AG04450 (cell line): ENCODE measurements around the gene DICER1. TPM values are rescaled to one million over a fixed set of nuclear protein-coding genes. Genes with fewer than 3 reads are reported as not detected.

Source experiments
- CTCF ChIA-PET: fragments of 300-600, 350-600 bp; formaldehyde crosslinking; extraction: SDS; loops from one replicate; lab custom pipeline; 2022; ENCODE audit warnings: antibody characterized with exemption, inconsistent platforms; lab: Charles Lee
- POLR2A ChIA-PET: fragments of 350-600 bp; formaldehyde crosslinking; extraction: SDS; loops from one replicate; lab custom pipeline; 2021; ENCODE audit warnings: antibody characterized with exemption, inconsistent platforms; lab: Yijun Ruan, JAX
- DNase-seq: peaks from one replicate; pipeline ENCODE4 v3.0.0-alpha.2; 2011; ENCODE audit warnings: low read depth, low spot score
- H3K27ac ChIP-seq: one replicate; pipeline ENCODE4 v1.5.1; 2012; ENCODE audit warnings: low read depth, low read length, control low read depth
- H3K27me3 ChIP-seq: one replicate; pipeline ENCODE4 v1.6.0; 2012; ENCODE audit warnings: low read length; ENCODE audit not compliant: control insufficient read depth, insufficient read depth
- H3K4me3 ChIP-seq: 2 replicates; pipeline ENCODE4 v1.5.1; 2011; ENCODE audit warnings: mild to moderate bottlenecking, low read depth, low read length, control low read depth
- H3K9me3 ChIP-seq: 2 replicates; pipeline ENCODE4 v1.5.1; 2012; ENCODE audit warnings: low read length; ENCODE audit not compliant: control insufficient read depth, insufficient read depth
- CTCF ChIP-seq: IDR thresholded peaks from 2 replicates; pipeline ENCODE4 v1.5.1; 2011; ENCODE audit warnings: low read depth, low read length, control low read depth, inconsistent platforms
- polyA plus RNA-seq: library from polyadenylated mRNA; depleted of rRNA; stranded (reverse); fragments of >200 nt; gene quantifications from 2 replicates; pipeline ENCODE4 v1.2.3, GENCODE V29; 2011

DICER1 gene
- polyA plus RNA-seq, 1 experiment, result 25.1 TPM

GRCh38 chr14:95047754-95048153 lies 109.6 kb downstream of the DICER1 start:
- TF ChIP-seq CTCF, result no peak
- no peak for DNase-seq
- peaks cover 7% of the 10 kb centered on the region for H3K27me3 ChIP-seq
- no peak overlapping the region for H3K4me3 ChIP-seq
- ChIA-PET POLR2A (no interaction called here), CTCF (interaction anchor here (0.6 to 1.3 kb wide), 2 partner anchors 12 to 51 kb away, joined by 4 read pairs; no protein-coding TSS in a partner anchor)
- H3K27ac ChIP-seq, result no peak overlapping the region
- H3K9me3 ChIP-seq, result peaks cover 4% of the 10 kb centered on the region; the same call in 1 of the 2 replicates

- CTCF ChIA-PET, result interaction anchor here (0.7 to 1.3 kb wide), 2 partner anchors 52 to 396 kb away, joined by 3 to 4 read pairs; no protein-coding TSS in a partner anchor
- Histone ChIP-seq H3K27ac (peak overlapping the region; percentile 73), H3K27me3 (peaks cover 7% of the 10 kb centered on the region), H3K4me3 (0 out of 2 replicates have a peak overlapping the region, but pooled peaks have one; percentile 2), H3K9me3 (peaks cover 4% of the 10 kb centered on the region; the same call in 1 of the 2 replicates)
- DNase-seq, result no peak
- POLR2A ChIA-PET, result no interaction called here
- TF ChIP-seq CTCF, result no peak
These were observed 110.3 kb downstream of the DICER1 start for GRCh38 chr14:95046711-95047681.

DNA sequence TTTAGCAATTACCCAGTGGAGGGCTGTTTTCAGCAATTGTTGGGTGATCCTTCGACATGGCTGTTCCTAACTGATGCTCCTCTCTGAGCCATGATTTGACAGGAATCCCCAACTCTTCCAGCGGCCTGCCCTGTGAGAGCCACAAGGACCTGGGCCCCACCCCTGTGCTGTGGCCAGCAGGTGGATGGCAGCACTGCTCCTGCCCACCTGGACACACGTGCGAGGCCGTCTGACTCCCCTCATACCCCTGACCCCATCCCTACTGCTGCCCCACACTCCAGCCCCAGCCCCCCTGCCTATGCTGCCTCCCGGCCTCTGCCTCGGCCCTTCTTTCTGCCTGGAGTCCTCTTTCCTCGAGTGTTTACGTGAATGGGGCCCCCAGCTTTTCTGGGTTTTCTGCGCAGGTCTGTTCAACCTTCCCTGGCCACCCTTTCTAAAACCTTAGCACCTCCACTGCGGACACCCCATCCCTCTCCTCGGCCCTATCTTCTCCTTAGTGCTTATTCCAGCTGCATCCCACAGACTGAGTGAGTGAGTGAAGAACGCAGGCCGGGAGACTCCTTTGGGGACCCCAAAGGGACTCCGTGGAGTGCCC lies 111.4 kb downstream of the DICER1 start:
- POLR2A ChIA-PET, result no interaction called here
- CTCF ChIA-PET, result no interaction called here
- no peak for TF ChIP-seq CTCF

DNA sequence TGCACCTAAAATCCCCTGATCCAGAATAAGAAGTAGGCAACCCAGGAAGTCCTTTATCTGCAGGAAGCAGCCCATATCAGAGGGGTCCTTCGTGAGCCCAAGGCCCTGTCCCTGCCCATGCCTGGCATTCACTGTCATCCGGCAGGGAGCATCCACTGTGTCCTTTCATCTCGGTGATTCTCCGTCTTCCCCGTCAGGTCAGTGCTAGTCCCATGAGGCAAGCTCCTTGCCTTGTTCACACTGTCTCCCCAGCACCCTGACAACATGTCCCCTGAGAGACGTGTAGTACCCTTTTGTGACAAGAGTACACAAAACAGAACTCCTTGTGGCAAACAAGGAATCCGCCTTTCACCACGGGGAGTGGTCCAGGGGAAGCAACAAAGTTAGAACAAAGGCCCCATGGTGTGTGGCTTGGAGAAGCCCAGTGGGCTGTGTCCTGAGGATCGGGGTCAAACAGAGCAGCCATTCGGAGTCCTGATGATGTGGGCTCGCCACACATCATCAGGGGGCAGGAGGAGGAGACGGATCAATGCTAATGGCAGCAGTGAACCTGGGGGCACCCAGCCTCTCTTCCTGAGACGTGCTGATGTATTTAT lies 112.1 kb downstream of the DICER1 start:
- no peak overlapping the region for H3K27ac ChIP-seq
- peaks cover 4% of the 10 kb centered on the region; the same call in 1 of the 2 replicates for H3K9me3 ChIP-seq
- no peak for DNase-seq
- no peak for TF ChIP-seq CTCF
- CTCF ChIA-PET, result no interaction called here
- POLR2A ChIA-PET, result no interaction called here
- H3K27me3 ChIP-seq, result peaks cover 4% of the 10 kb centered on the region
- H3K4me3 ChIP-seq, result no peak overlapping the region

More for the DNA sequence above, 111.4 kb downstream of the DICER1 start:
- Histone ChIP-seq H3K4me3 (no peak overlapping the region), H3K9me3 (peaks cover 4% of the 10 kb centered on the region; the same call in 1 of the 2 replicates), H3K27me3 (peaks cover 6% of the 10 kb centered on the region), H3K27ac (no peak overlapping the region)
- DNase-seq, result no peak
